HFF-Myc (cell line): ENCODE results near the gene CDKN2B-AS1.

ENCODE experiments used
- DNase-seq: peaks from one replicate; pipeline ENCODE4 v3.0.0-alpha.2; 2011; ENCODE audit warnings: low read depth; ENCODE audit errors: extremely low read depth
- H3K4me3 ChIP-seq: replicated peaks from 2 replicates; pipeline ENCODE4 v1.5.1; 2011; ENCODE audit warnings: low read depth, mild to moderate bottlenecking, control low read depth, low read length
- CTCF ChIP-seq: IDR thresholded peaks from 2 replicates; pipeline ENCODE4 v1.5.1; 2012; ENCODE audit warnings: mild to moderate bottlenecking, low read depth, low read length, control low read depth; ENCODE audit errors: missing control alignments

The CDKN2B-AS1 gene

GRCh38 chr9:21966140-21966851, 28.3 kb upstream of the CDKN2B-AS1 start:
- DNase-seq, result no peak
- no peak for TF ChIP-seq CTCF
- no peak overlapping the region for H3K4me3 ChIP-seq

GRCh38 chr9:21967169-21967568, 27.4 kb upstream of the CDKN2B-AS1 start:
- no peak for DNase-seq
- no peak overlapping the region for H3K4me3 ChIP-seq
- no peak for TF ChIP-seq CTCF

GRCh38 chr9:21967702-21968101, 26.9 kb upstream of the CDKN2B-AS1 start:
- H3K4me3 ChIP-seq, result no peak overlapping the region
- DNase-seq, result no peak
- no peak for TF ChIP-seq CTCF

GRCh38 chr9:21968331-21969010, 26.1 kb upstream of the CDKN2B-AS1 start:
- no peak for TF ChIP-seq CTCF
- no peak overlapping the region for H3K4me3 ChIP-seq
- no peak for DNase-seq

GRCh38 chr9:21969011-21969940, 25.3 kb upstream of the CDKN2B-AS1 start:
- no peak for DNase-seq
- no peak for TF ChIP-seq CTCF
- H3K4me3 ChIP-seq, result no peak overlapping the region

GRCh38 chr9:21969951-21970799, 24.4 kb upstream of the CDKN2B-AS1 start:
- no peak overlapping the region for H3K4me3 ChIP-seq
- no peak for TF ChIP-seq CTCF
- DNase-seq, result no peak
